ENCODE measurements around the gene UBE2O.

UBE2O gene

GRCh38 chr17:76446449-76447231 is 6.3 kb downstream of the UBE2O start:
- Histone ChIP-seq H3K4me3 (ENCODE audit: extremely low read depth, insufficient read depth, low read length, poor library complexity, severe bottlenecking) (no peak overlapping the region), H3K4me1 (ENCODE audit: control insufficient read depth, insufficient read depth, low read length, poor library complexity, severe bottlenecking) (peaks cover 55% of the 10 kb centered on the region)

GRCh38 chr17:76445697-76446448 is 7.1 kb downstream of the UBE2O start:
- no peaks in the 10 kb centered on the region for H3K9me3 ChIP-seq (ENCODE audit: control insufficient read depth, low read length)
- H3K36me3 ChIP-seq (ENCODE audit: control insufficient read depth, insufficient read depth, low read length), result no peaks in the 10 kb centered on the region
- H3K4me3 ChIP-seq (ENCODE audit: extremely low read depth, insufficient read depth, low read length, poor library complexity, severe bottlenecking), result no peak overlapping the region
- WGBS, 2 experiments (ENCODE audit: insufficient coverage in 2 of 2), result 50 to 52% methylated on average over 8 to 10 of the region's 10 CpGs
- no peak overlapping the region for H3K27ac ChIP-seq (ENCODE audit: low read depth, low read length, severe bottlenecking)
- H3K4me1 ChIP-seq (ENCODE audit: control insufficient read depth, insufficient read depth, low read length, poor library complexity, severe bottlenecking), result peaks cover 48% of the 10 kb centered on the region

More at GRCh38 chr17:76446449-76447231, 6.3 kb downstream of the UBE2O start:
- no peaks in the 10 kb centered on the region for H3K36me3 ChIP-seq (ENCODE audit: control insufficient read depth, insufficient read depth, low read length)
- H3K9me3 ChIP-seq (ENCODE audit: control insufficient read depth, low read length), result no peaks in the 10 kb centered on the region
- 54 to 58% methylated on average over 5 to 9 of the region's 9 CpGs for WGBS, 2 experiments (ENCODE audit: insufficient coverage in 2 of 2)
- H3K27ac ChIP-seq (ENCODE audit: low read depth, low read length, severe bottlenecking), result no peak overlapping the region

GRCh38 chr17:76444518-76445311 is 8.2 kb downstream of the UBE2O start:
- H3K9me3 ChIP-seq (ENCODE audit: control insufficient read depth, low read length), result no peaks in the 10 kb centered on the region
- H3K27ac ChIP-seq (ENCODE audit: low read depth, low read length, severe bottlenecking), result no peak overlapping the region
- peaks cover 50% of the 10 kb centered on the region for H3K4me1 ChIP-seq (ENCODE audit: control insufficient read depth, insufficient read depth, low read length, poor library complexity, severe bottlenecking)
- no peaks in the 10 kb centered on the region for H3K36me3 ChIP-seq (ENCODE audit: control insufficient read depth, insufficient read depth, low read length)
- H3K4me3 ChIP-seq (ENCODE audit: extremely low read depth, insufficient read depth, low read length, poor library complexity, severe bottlenecking), result no peak overlapping the region
- 35 to 50% methylated on average over 6 to 9 of the region's 9 CpGs for WGBS, 2 experiments (ENCODE audit: insufficient coverage in 2 of 2)

- no peaks in the 10 kb centered on the region for H3K36me3 ChIP-seq (ENCODE audit: control insufficient read depth, insufficient read depth, low read length)
- H3K4me1 ChIP-seq (ENCODE audit: control insufficient read depth, insufficient read depth, low read length, poor library complexity, severe bottlenecking), result peaks cover 47% of the 10 kb centered on the region
- WGBS, 2 experiments (ENCODE audit: insufficient coverage in 2 of 2), result 93 to 97% methylated on average over 6 to 7 of the region's 8 CpGs
- no peak overlapping the region for H3K4me3 ChIP-seq (ENCODE audit: extremely low read depth, insufficient read depth, low read length, poor library complexity, severe bottlenecking)
- H3K9me3 ChIP-seq (ENCODE audit: control insufficient read depth, low read length), result no peaks in the 10 kb centered on the region
- H3K27ac ChIP-seq (ENCODE audit: low read depth, low read length, severe bottlenecking), result no peak overlapping the region
Observed at GRCh38 chr17:76442341-76443338, 10.3 kb downstream of the UBE2O start.

- no peak overlapping the region for H3K4me3 ChIP-seq (ENCODE audit: extremely low read depth, insufficient read depth, low read length, poor library complexity, severe bottlenecking)
- WGBS, 2 experiments (ENCODE audit: insufficient coverage in 2 of 2), result 67 to 68% methylated on average over 12 to 13 of the region's 13 CpGs
- H3K36me3 ChIP-seq (ENCODE audit: control insufficient read depth, insufficient read depth, low read length), result no peaks in the 10 kb centered on the region
- peaks cover 39% of the 10 kb centered on the region for H3K4me1 ChIP-seq (ENCODE audit: control insufficient read depth, insufficient read depth, low read length, poor library complexity, severe bottlenecking)
- H3K9me3 ChIP-seq (ENCODE audit: control insufficient read depth, low read length), result no peaks in the 10 kb centered on the region
- no peak overlapping the region for H3K27ac ChIP-seq (ENCODE audit: low read depth, low read length, severe bottlenecking)
Observed at GRCh38 chr17:76441686-76442340, 11.1 kb downstream of the UBE2O start.

- H3K9me3 ChIP-seq (ENCODE audit: control insufficient read depth, low read length), result no peaks in the 10 kb centered on the region
- H3K36me3 ChIP-seq (ENCODE audit: control insufficient read depth, insufficient read depth, low read length), result no peaks in the 10 kb centered on the region
- peaks cover 30% of the 10 kb centered on the region for H3K4me1 ChIP-seq (ENCODE audit: control insufficient read depth, insufficient read depth, low read length, poor library complexity, severe bottlenecking)
- 77% methylated on average over 2 of the region's 2 CpGs; no CpG with 5 or more reads in 1 of the 2 experiments for WGBS, 2 experiments (ENCODE audit: insufficient coverage in 2 of 2)
- no peak overlapping the region for H3K4me3 ChIP-seq (ENCODE audit: extremely low read depth, insufficient read depth, low read length, poor library complexity, severe bottlenecking)
- no peak overlapping the region for H3K27ac ChIP-seq (ENCODE audit: low read depth, low read length, severe bottlenecking)
Observed at GRCh38 chr17:76440751-76441362, 12.1 kb downstream of the UBE2O start.

- Histone ChIP-seq H3K4me3 (ENCODE audit: extremely low read depth, insufficient read depth, low read length, poor library complexity, severe bottlenecking) (no peak overlapping the region), H3K4me1 (ENCODE audit: control insufficient read depth, insufficient read depth, low read length, poor library complexity, severe bottlenecking) (peaks cover 16% of the 10 kb centered on the region), H3K36me3 (ENCODE audit: control insufficient read depth, insufficient read depth, low read length) (no peaks in the 10 kb centered on the region), H3K9me3 (ENCODE audit: control insufficient read depth, low read length) (no peaks in the 10 kb centered on the region), H3K27ac (ENCODE audit: low read depth, low read length, severe bottlenecking) (no peak overlapping the region)
- WGBS, 2 experiments (ENCODE audit: insufficient coverage in 2 of 2), result 89 to 99% methylated on average over 3 to 4 of the region's 6 CpGs
Observed at GRCh38 chr17:76439314-76439928, 13.5 kb downstream of the UBE2O start.

- Histone ChIP-seq H3K36me3 (ENCODE audit: control insufficient read depth, insufficient read depth, low read length) (no peaks in the 10 kb centered on the region), H3K4me3 (ENCODE audit: extremely low read depth, insufficient read depth, low read length, poor library complexity, severe bottlenecking) (no peak overlapping the region), H3K27ac (ENCODE audit: low read depth, low read length, severe bottlenecking) (no peak overlapping the region), H3K4me1 (ENCODE audit: control insufficient read depth, insufficient read depth, low read length, poor library complexity, severe bottlenecking) (peaks cover 16% of the 10 kb centered on the region), H3K9me3 (ENCODE audit: control insufficient read depth, low read length) (no peaks in the 10 kb centered on the region)
- 96 to 97% methylated on average over 7 to 9 of the region's 9 CpGs for WGBS, 2 experiments (ENCODE audit: insufficient coverage in 2 of 2)
Observed at GRCh38 chr17:76438906-76439305, 14.0 kb downstream of the UBE2O start.
